DOHH2 (cell line): Measurements from ENCODE around the gene TMEM131.

Experiments used
- H3F3A ChIP-seq: fragments of 200-600 bp; sonication (generic), shearing (Covaris generic); 2 replicates; pipeline ENCODE4 v1.6.0; 2016; ENCODE audit warnings: antibody characterized with exemption, mild to moderate bottlenecking; ENCODE audit not compliant: control insufficient read depth, insufficient read depth
- H3K27ac ChIP-seq: fragments of 200-600 bp; sonication (generic); 2 replicates; pipeline ENCODE4 v1.5.1; 2014; ENCODE audit warnings: low read depth, mild to moderate bottlenecking, low read length, moderate library complexity
- H3K27me3 ChIP-seq: fragments of 200-600 bp; sonication (generic); 2 replicates; pipeline ENCODE4 v1.6.1; 2014; ENCODE audit warnings: mild to moderate bottlenecking, low read length, mixed read lengths; ENCODE audit not compliant: control insufficient read depth
- H3K36me3 ChIP-seq: fragments of 200-600 bp; sonication (generic); 2 replicates; pipeline ENCODE4 v1.6.1; 2014; ENCODE audit warnings: mild to moderate bottlenecking, low read length, moderate library complexity, mixed read lengths; ENCODE audit not compliant: control insufficient read depth
- H3K4me1 ChIP-seq: fragments of 200-600 bp; sonication (generic); 2 replicates; pipeline ENCODE4 v1.6.1; 2014; ENCODE audit warnings: mild to moderate bottlenecking, low read length, mixed read lengths; ENCODE audit not compliant: control insufficient read depth
- H3K4me2 ChIP-seq: fragments of 200-600 bp; sonication (generic); 2 replicates; pipeline ENCODE4 v1.6.0; 2014; ENCODE audit warnings: mild to moderate bottlenecking, low read length, moderate library complexity
- H3K4me3 ChIP-seq: fragments of 200-600 bp; sonication (generic); 2 replicates; pipeline ENCODE4 v1.5.1; 2014; ENCODE audit warnings: mild to moderate bottlenecking, low read length, mixed read lengths
- H3K79me2 ChIP-seq: fragments of 200-600 bp; sonication (generic); 2 replicates; pipeline ENCODE4 v1.6.1; 2014; ENCODE audit warnings: mild to moderate bottlenecking, low read length, mixed read lengths; ENCODE audit not compliant: control insufficient read depth
- H3K9me2 ChIP-seq: fragments of 200-600 bp; sonication (generic); replicated peaks from 2 replicates; pipeline ENCODE4 v1.6.1; 2014; ENCODE audit warnings: mild to moderate bottlenecking, low read length, mixed read lengths; ENCODE audit not compliant: control insufficient read depth
- H3K9me3 ChIP-seq: fragments of 200-600 bp; sonication (generic); 2 replicates; pipeline ENCODE4 v1.6.1; 2014; ENCODE audit warnings: antibody characterized with exemption, low read length, mixed read lengths; ENCODE audit not compliant: control insufficient read depth, insufficient read depth
- H4K20me1 ChIP-seq: fragments of 200-600 bp; sonication (generic); 2 replicates; pipeline ENCODE4 v1.6.0; 2014; ENCODE audit warnings: low read depth, mild to moderate bottlenecking, antibody characterized with exemption, low read length, moderate library complexity; ENCODE audit not compliant: control insufficient read depth, insufficient read depth
- EZH2phosphoT487 ChIP-seq: fragments of 200-600 bp; sonication (generic); IDR thresholded peaks from 2 replicates; pipeline ENCODE4 v1.6.1; 2017; ENCODE audit warnings: borderline replicate concordance, mild to moderate bottlenecking, antibody characterized with exemption, low read length, moderate library complexity, mixed read lengths
- TF ChIP-seq, protein P1 (sequence below): fragments of 200-600 bp; sonication (generic); IDR thresholded peaks from one replicate; pipeline ENCODE4 v1.5.1; 2014; ENCODE audit warnings: antibody characterized with exemption, mild to moderate bottlenecking, low read depth, low read length; ENCODE audit not compliant: poor library complexity, severe bottlenecking

TMEM131 gene

GRCh38 chr2:98014379-98014778, 18.6 kb upstream of the TMEM131 start:
- Histone ChIP-seq H3K4me3 (peak overlapping the region; percentile 62; the same call in 1 of the 2 replicates), H4K20me1 (no peaks in the 10 kb centered on the region), H3K9me2 (no peaks in the 10 kb centered on the region), H3K79me2 (no peaks in the 10 kb centered on the region), H3K27ac (no peak overlapping the region), H3K4me2 (no peak overlapping the region; the same call in 1 of the 2 replicates), H3K9me3 (no peaks in the 10 kb centered on the region), H3F3A (peaks cover 9% of the 10 kb centered on the region; the same call in 1 of the 2 replicates), H3K27me3 (no peaks in the 10 kb centered on the region), H3K36me3 (no peaks in the 10 kb centered on the region), H3K4me1 (peaks cover 71% of the 10 kb centered on the region)
- no peak for TF ChIP-seq EZH2phosphoT487
- TF ChIP-seq, protein P1, sequence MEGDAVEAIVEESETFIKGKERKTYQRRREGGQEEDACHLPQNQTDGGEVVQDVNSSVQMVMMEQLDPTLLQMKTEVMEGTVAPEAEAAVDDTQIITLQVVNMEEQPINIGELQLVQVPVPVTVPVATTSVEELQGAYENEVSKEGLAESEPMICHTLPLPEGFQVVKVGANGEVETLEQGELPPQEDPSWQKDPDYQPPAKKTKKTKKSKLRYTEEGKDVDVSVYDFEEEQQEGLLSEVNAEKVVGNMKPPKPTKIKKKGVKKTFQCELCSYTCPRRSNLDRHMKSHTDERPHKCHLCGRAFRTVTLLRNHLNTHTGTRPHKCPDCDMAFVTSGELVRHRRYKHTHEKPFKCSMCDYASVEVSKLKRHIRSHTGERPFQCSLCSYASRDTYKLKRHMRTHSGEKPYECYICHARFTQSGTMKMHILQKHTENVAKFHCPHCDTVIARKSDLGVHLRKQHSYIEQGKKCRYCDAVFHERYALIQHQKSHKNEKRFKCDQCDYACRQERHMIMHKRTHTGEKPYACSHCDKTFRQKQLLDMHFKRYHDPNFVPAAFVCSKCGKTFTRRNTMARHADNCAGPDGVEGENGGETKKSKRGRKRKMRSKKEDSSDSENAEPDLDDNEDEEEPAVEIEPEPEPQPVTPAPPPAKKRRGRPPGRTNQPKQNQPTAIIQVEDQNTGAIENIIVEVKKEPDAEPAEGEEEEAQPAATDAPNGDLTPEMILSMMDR, result no peak

- no peaks in the 10 kb centered on the region for H3K27me3 ChIP-seq
- H3K9me3 ChIP-seq, result no peaks in the 10 kb centered on the region
- peaks cover 9% of the 10 kb centered on the region; the same call in 1 of the 2 replicates for H3F3A ChIP-seq
- no peaks in the 10 kb centered on the region for H3K9me2 ChIP-seq
- no peak for TF ChIP-seq EZH2phosphoT487
- TF ChIP-seq, protein P1, result no peak
- H4K20me1 ChIP-seq, result no peaks in the 10 kb centered on the region
- no peaks in the 10 kb centered on the region for H3K79me2 ChIP-seq
- no peaks in the 10 kb centered on the region for H3K36me3 ChIP-seq
- peak overlapping the region; percentile 82 for H3K27ac ChIP-seq
- peaks cover 79% of the 10 kb centered on the region for H3K4me1 ChIP-seq
- H3K4me2 ChIP-seq, result peak overlapping the region; percentile 70
- peak overlapping the region; percentile 62 for H3K4me3 ChIP-seq
Measured at GRCh38 chr2:98013407-98014042, 17.8 kb upstream of the TMEM131 start.

DNA sequence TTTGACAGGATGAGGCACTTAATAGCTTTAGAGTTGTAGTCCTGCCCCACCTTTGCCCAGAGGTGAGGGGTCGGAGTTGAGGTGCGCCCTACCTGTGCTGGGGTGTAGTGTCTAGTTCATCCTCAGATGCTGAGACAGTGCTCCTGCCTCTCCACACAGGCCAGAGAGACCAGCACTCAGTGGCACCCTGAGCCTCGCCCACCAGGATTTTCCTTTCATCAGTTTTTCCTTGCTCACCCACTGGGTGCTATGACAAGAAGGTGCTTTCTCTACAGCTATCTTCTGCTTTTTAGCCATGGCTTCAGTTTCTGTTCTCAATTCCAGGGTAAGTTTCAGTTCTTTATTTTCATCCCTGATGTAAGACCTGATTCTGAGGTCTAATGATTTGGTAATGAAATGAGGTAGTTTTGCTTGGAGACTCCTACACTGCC, 16.8 kb upstream of the TMEM131 start:
- Histone ChIP-seq H3K4me3 (peak overlapping the region; percentile 62), H3K36me3 (no peaks in the 10 kb centered on the region), H3K9me3 (no peaks in the 10 kb centered on the region), H3K4me1 (peaks cover 82% of the 10 kb centered on the region), H4K20me1 (no peaks in the 10 kb centered on the region), H3K9me2 (no peaks in the 10 kb centered on the region), H3K27ac (peak overlapping the region; percentile 82), H3F3A (peaks cover 9% of the 10 kb centered on the region; the same call in 1 of the 2 replicates), H3K79me2 (no peaks in the 10 kb centered on the region), H3K4me2 (peak overlapping the region; percentile 70), H3K27me3 (no peaks in the 10 kb centered on the region)
- TF ChIP-seq, protein P1, result no peak
- no peak for TF ChIP-seq EZH2phosphoT487
